ENCODE results near the gene FYCO1. TPM values are rescaled to one million over a fixed set of nuclear protein-coding genes. Genes with fewer than 3 reads are reported as not detected.

The FYCO1 gene
- total and polyA plus RNA-seq, 10 of the 15 experiments (the other 5 are each of a cell fraction or from before 2014, with no cell fraction given) = 1.5 to 8.4 (median 6.5) TPM

- TF ChIP-seq BMI1 (IDR thresholded peaks at IDR 0.05; ENCODE audit: borderline replicate concordance) (no peak), EP300 (IDR thresholded peaks at IDR 0.05; ENCODE audit: borderline replicate concordance in 1 of 2, control insufficient read depth in 1 of 2, low read depth in 2 of 2, low read length in 2 of 2) (peak in 1 of 2 experiments; percentile 31; a peak in 1 of 4 replicates), STAT3 (IDR thresholded peaks at IDR 0.05; ENCODE audit: low read depth, low read length) (no peak), CTCF (IDR thresholded peaks at IDR 0.05 in 2 of 3, conservative IDR thresholded peaks at IDR 0.05 in 1 of 3; ENCODE audit: control insufficient read depth in 2 of 3, extremely low read depth in 1 of 3, insufficient read depth in 1 of 3, low read depth in 3 of 3, low read length in 3 of 3) (no peak), TCF7 (IDR thresholded peaks at IDR 0.05; ENCODE audit: borderline replicate concordance) (no peak), RFX5 (IDR thresholded peaks at IDR 0.05; ENCODE audit: low read depth, low read length) (no peak), MYB (IDR thresholded peaks at IDR 0.05; ENCODE audit: borderline replicate concordance, low read depth, low read length) (no peak), HCFC1 (IDR thresholded peaks at IDR 0.05; ENCODE audit: low read length) (no peak), NFXL1 (IDR thresholded peaks at IDR 0.05; ENCODE audit: borderline replicate concordance) (no peak), EED (IDR thresholded peaks at IDR 0.05; ENCODE audit: low read depth) (peak; percentile 60), SMAD5 (IDR thresholded peaks at IDR 0.05; ENCODE audit: low read depth) (no peak), SREBF1 (IDR thresholded peaks at IDR 0.05; ENCODE audit: low read length) (no peak), NFIC (IDR thresholded peaks at IDR 0.05; ENCODE audit: low read depth, low read length) (peak; percentile 76; the same call in 1 of the 2 replicates), PAX5 (IDR thresholded peaks at IDR 0.05; ENCODE audit: borderline replicate concordance, low read depth, low read length) (peak; percentile 23; the same call in 1 of the 2 replicates), NR2C2 (IDR thresholded peaks at IDR 0.05; ENCODE audit: borderline replicate concordance, control insufficient read depth, insufficient read length, low read depth) (no peak), IRF5 (IDR thresholded peaks at IDR 0.05; ENCODE audit: borderline replicate concordance) (no peak), ZNF687 (IDR thresholded peaks at IDR 0.05) (no peak), TAF1 (IDR thresholded peaks at IDR 0.05; ENCODE audit: borderline replicate concordance, low read depth, low read length) (no peak), POLR2A (IDR thresholded peaks at IDR 0.05; ENCODE audit: low read depth, low read length) (no peak), IKZF2 (IDR thresholded peaks at IDR 0.05) (no peak), FOXM1 (IDR thresholded peaks at IDR 0.05; ENCODE audit: low read depth, low read length) (no peak), RUNX3 (IDR thresholded peaks at IDR 0.05; ENCODE audit: low read length) (peak; percentile 79), SUZ12 (IDR thresholded peaks at IDR 0.05; ENCODE audit: unreplicated experiment) (no peak), ZBED1 (IDR thresholded peaks at IDR 0.05; ENCODE audit: borderline replicate concordance) (peak; percentile 52; the same call in 1 of the 2 replicates)
- TF ChIP-seq, protein P1, sequence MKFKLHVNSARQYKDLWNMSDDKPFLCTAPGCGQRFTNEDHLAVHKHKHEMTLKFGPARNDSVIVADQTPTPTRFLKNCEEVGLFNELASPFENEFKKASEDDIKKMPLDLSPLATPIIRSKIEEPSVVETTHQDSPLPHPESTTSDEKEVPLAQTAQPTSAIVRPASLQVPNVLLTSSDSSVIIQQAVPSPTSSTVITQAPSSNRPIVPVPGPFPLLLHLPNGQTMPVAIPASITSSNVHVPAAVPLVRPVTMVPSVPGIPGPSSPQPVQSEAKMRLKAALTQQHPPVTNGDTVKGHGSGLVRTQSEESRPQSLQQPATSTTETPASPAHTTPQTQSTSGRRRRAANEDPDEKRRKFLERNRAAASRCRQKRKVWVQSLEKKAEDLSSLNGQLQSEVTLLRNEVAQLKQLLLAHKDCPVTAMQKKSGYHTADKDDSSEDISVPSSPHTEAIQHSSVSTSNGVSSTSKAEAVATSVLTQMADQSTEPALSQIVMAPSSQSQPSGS (IDR thresholded peaks at IDR 0.05; ENCODE audit: low read length) = no peak
These were observed 33.6 kb downstream of the FYCO1 start (continued) for GRCh38 chr3:45962033-45962432.

All from GM12878 (cell line).